Chondrocyte (in vitro differentiated cells): Measurements from ENCODE around the gene SMYD5. TPM values are rescaled to one million over a fixed set of nuclear protein-coding genes. Genes with fewer than 3 reads are reported as not detected.

Experiments used
- DNase-seq: peaks from one replicate; pipeline ENCODE4 v3.0.0; 2021; ENCODE audit warnings: mixed read lengths, low spot score
- H3K27ac Mint-ChIP-seq: one replicate; pipeline ENCODE4 v1.8.0; 2021; ENCODE audit warnings: mild to moderate bottlenecking, moderate library complexity, mixed read lengths; ENCODE audit not compliant: unreplicated experiment
- H3K27me3 Mint-ChIP-seq: 2 replicates; pipeline ENCODE4 v1.8.0; 2021; ENCODE audit warnings: low read depth, mixed read lengths
- H3K36me3 Mint-ChIP-seq: 2 replicates; pipeline ENCODE4 v1.8.0; 2021; ENCODE audit warnings: low read depth, mixed read lengths
- H3K4me1 Mint-ChIP-seq: 2 replicates; pipeline ENCODE4 v1.8.0; 2021; ENCODE audit warnings: low read depth, mild to moderate bottlenecking, mixed read lengths
- H3K4me3 Mint-ChIP-seq: one replicate; pipeline ENCODE4 v1.8.0; 2021; ENCODE audit warnings: mild to moderate bottlenecking, moderate library complexity, mixed read lengths; ENCODE audit not compliant: unreplicated experiment
- H3K9me3 Mint-ChIP-seq: 2 replicates; pipeline ENCODE4 v1.8.0; 2021; ENCODE audit warnings: low read depth, mixed read lengths
- CTCF ChIP-seq: fragments of 200-600 bp; sonication (generic); IDR thresholded peaks from 2 replicates; pipeline ENCODE4 v1.5.0; 2021; ENCODE audit warnings: antibody characterized with exemption, mild to moderate bottlenecking, moderate library complexity
- total RNA-seq: library from RNA; stranded (reverse); gene quantifications from 3 replicates; pipeline ENCODE4 v1.2.1, GENCODE V29; 2021

Gene SMYD5
- total RNA-seq, 1 donor from 2014 or later = 10.0 TPM

GRCh38 chr2:73243884-73244570 lies 30.0 kb downstream of the SMYD5 start:
- no peak for DNase-seq
- no peak overlapping the region for H3K27ac Mint-ChIP-seq
- H3K36me3 Mint-ChIP-seq = peaks cover 29% of the 10 kb centered on the region

GRCh38 chr2:73244580-73244979 lies 30.5 kb downstream of the SMYD5 start:
- Mint-ChIP-seq H3K27me3 (no peaks in the 10 kb centered on the region), H3K9me3 (no peaks in the 10 kb centered on the region), H3K36me3 (peaks cover 34% of the 10 kb centered on the region), H3K27ac (no peak overlapping the region), H3K4me1 (peaks cover under 1% of the 10 kb centered on the region), H3K4me3 (no peak overlapping the region)
- TF ChIP-seq CTCF = no peak
- no peak for DNase-seq

More at GRCh38 chr2:73243884-73244570, 30.0 kb downstream of the SMYD5 start:
- H3K4me3 Mint-ChIP-seq = no peak overlapping the region
- H3K27me3 Mint-ChIP-seq = no peaks in the 10 kb centered on the region
- H3K4me1 Mint-ChIP-seq = peaks cover 5% of the 10 kb centered on the region
- H3K9me3 Mint-ChIP-seq = no peaks in the 10 kb centered on the region
- TF ChIP-seq CTCF = no peak

GRCh38 chr2:73246850-73247249 lies 32.8 kb downstream of the SMYD5 start:
- no peak overlapping the region for H3K27ac Mint-ChIP-seq

GRCh38 chr2:73249636-73250035 lies 35.6 kb downstream of the SMYD5 start:
- H3K9me3 Mint-ChIP-seq = no peaks in the 10 kb centered on the region
- peaks cover 50% of the 10 kb centered on the region for H3K36me3 Mint-ChIP-seq
- no peak overlapping the region for H3K4me3 Mint-ChIP-seq
- DNase-seq = no peak
- TF ChIP-seq CTCF = no peak
- H3K27me3 Mint-ChIP-seq = no peaks in the 10 kb centered on the region
- H3K27ac Mint-ChIP-seq = no peak overlapping the region
- no peaks in the 10 kb centered on the region for H3K4me1 Mint-ChIP-seq

More at GRCh38 chr2:73246850-73247249, 32.8 kb downstream of the SMYD5 start:
- Mint-ChIP-seq H3K36me3 (peaks cover 50% of the 10 kb centered on the region), H3K4me3 (no peak overlapping the region), H3K9me3 (no peaks in the 10 kb centered on the region), H3K27me3 (no peaks in the 10 kb centered on the region), H3K4me1 (no peaks in the 10 kb centered on the region)
- no peak for DNase-seq
- no peak for TF ChIP-seq CTCF

- Mint-ChIP-seq H3K36me3 (peaks cover 43% of the 10 kb centered on the region), H3K4me1 (no peaks in the 10 kb centered on the region), H3K9me3 (no peaks in the 10 kb centered on the region), H3K4me3 (no peak overlapping the region), H3K27ac (no peak overlapping the region), H3K27me3 (no peaks in the 10 kb centered on the region)
- no peak for DNase-seq
- no peak for TF ChIP-seq CTCF
Measured at GRCh38 chr2:73250872-73251846, 37.1 kb downstream of the SMYD5 start.
